C4-2B (cell line): ENCODE results near the gene LRRC4C.

Experiments used
- CTCF ChIP-seq: fragments of 450-650 bp; conservative IDR thresholded peaks from 2 replicates; pipeline ENCODE4 v1.5.1; 2017; ENCODE audit warnings: mild to moderate bottlenecking
- ZFX ChIP-seq: fragments of 450-650 bp; IDR thresholded peaks from 2 replicates; pipeline ENCODE4 v1.6.1; 2017

- no peak for TF ChIP-seq CTCF
- TF ChIP-seq ZFX: no peak
These were observed 1289.4 kb downstream of the LRRC4C start for GRCh38 chr11:40170078-40170477.
